ENCODE measurements around the gene ACYP1. TPM values are rescaled to one million over a fixed set of nuclear protein-coding genes. Genes with fewer than 3 reads are reported as not detected.
"Not testable (repeated sequence)": the region's sequence is repeated elsewhere in the genome, so short reads cannot be mapped to it uniquely, and the experiment has no call there.

ACYP1 gene
- total RNA-seq, 4 donors from 2014 or later: 6.6 to 36.0 (median 23.2) TPM

DNA sequence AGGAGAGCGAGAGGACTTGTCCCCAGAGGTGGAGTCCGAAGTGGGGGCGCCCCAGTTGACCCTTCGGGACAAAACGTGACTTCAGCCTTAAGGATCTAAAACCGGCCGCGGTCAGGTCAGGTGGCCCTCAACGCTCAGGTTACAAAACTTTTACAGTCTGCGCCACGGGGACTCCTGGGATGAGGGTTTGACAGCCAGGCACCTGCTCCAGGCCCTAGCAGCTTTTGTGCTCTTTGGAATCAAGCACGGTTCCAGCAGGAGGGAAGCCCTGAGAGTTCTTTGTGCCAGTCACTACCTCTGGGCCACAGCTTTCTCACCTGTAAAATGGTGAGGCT lies 6.0 kb upstream of the ACYP1 start:
- DNase-seq: no peak
- intact Hi-C loops (cut with DNase I; ENCODE audit: low total_unique reads) (no loop called here), in situ Hi-C loops (cut with MboI; ENCODE audit: low pct_ligation_motif_present in 1 of 4, low pct_unique_long_range_greater_than_20kb in 1 of 4, low sequenced_read_pairs in 3 of 4) (loop anchor here in 1 of 4 donors (10.0 kb wide), 1 partner anchor 125 kb away; no protein-coding TSS in a partner anchor)
- Histone ChIP-seq H3K4me1 (peaks cover 6 to 34% (median 21%) of the 10 kb centered on the region in 4 donors), H3K4me3 (peak overlapping the region in 3 of 4 donors; percentile 39 to 66 (median 40)), H3K27ac (peak overlapping the region; percentile 90 to 95 (median 94)), H3K36me3 (no peaks in the 10 kb centered on the region), H3K9me3 (no peaks in the 10 kb centered on the region), H3K27me3 (no peaks in the 10 kb centered on the region)
- TF ChIP-seq, protein P1, sequence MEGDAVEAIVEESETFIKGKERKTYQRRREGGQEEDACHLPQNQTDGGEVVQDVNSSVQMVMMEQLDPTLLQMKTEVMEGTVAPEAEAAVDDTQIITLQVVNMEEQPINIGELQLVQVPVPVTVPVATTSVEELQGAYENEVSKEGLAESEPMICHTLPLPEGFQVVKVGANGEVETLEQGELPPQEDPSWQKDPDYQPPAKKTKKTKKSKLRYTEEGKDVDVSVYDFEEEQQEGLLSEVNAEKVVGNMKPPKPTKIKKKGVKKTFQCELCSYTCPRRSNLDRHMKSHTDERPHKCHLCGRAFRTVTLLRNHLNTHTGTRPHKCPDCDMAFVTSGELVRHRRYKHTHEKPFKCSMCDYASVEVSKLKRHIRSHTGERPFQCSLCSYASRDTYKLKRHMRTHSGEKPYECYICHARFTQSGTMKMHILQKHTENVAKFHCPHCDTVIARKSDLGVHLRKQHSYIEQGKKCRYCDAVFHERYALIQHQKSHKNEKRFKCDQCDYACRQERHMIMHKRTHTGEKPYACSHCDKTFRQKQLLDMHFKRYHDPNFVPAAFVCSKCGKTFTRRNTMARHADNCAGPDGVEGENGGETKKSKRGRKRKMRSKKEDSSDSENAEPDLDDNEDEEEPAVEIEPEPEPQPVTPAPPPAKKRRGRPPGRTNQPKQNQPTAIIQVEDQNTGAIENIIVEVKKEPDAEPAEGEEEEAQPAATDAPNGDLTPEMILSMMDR (IDR thresholded peaks at IDR 0.05): no peak
- TF ChIP-seq EP300 (IDR thresholded peaks at IDR 0.05; ENCODE audit: low read depth) (no peak), POLR2AphosphoS5 (IDR thresholded peaks at IDR 0.05) (no peak), POLR2A (IDR thresholded peaks at IDR 0.05) (no peak)
- 33% methylated on average over 11 of the region's 12 CpGs; no CpG with 5 or more reads in 1 of the 2 donors for WGBS, 2 donors (ENCODE audit: low coverage in 1 of 2)

DNA sequence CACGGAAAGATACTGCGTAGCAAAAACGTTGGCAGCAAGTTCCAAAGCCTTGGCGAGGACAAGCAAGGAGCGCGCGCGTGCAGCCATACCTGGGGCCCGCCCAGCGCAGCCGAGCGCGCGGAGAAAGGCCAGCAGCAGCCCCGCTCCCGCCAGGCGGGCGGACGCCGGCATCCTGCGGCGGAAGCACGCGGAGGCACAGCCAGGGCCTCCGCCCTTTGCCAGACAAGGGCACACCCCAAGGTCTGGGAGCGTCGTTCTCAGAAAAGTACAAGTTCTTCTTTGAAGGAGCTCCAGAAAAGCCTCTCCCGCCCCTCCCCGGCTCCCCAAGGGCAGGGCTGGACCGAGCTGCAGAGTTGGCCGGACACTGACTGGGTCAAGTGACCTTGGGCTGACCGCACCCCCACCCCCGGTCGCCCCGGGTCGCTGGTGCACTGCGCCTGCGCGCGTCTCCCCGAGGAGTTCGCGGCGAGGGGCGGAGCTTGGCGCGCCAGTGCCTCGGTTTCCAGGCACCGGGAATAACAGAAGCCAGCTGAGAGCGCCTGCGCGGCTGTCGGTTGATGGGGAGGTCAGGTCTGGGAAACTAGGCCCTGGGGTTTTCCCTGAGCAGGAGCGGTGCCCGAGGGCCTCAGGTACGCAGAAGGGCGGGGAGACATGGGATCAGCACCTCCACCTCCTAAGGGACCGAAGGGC lies 5.4 kb upstream of the ACYP1 start, which contains the start of gene ZC2HC1C:
TSS of gene ZC2HC1C (plus strand) at position 521 of the 690 bp plus-strand sequence. CDS start 933 bp downstream, outside the sequence.
- H3K27me3 ChIP-seq: no peaks in the 10 kb centered on the region
- peak within 1 kb of the TSS; percentile 90 to 95 (median 94) for H3K27ac ChIP-seq
- DNase-seq: peak; percentile 97
- intact Hi-C loops (cut with DNase I; ENCODE audit: low total_unique reads) (no loop called here), in situ Hi-C loops (cut with MboI; ENCODE audit: low pct_ligation_motif_present in 1 of 4, low pct_unique_long_range_greater_than_20kb in 1 of 4, low sequenced_read_pairs in 3 of 4) (no loop called here)
- peaks cover 7 to 37% (median 22%) of the 10 kb centered on the region in 4 donors for H3K4me1 ChIP-seq
- H3K4me3 ChIP-seq: peak within 1 kb of the TSS; percentile 27 to 66 (median 40)
- WGBS, 2 donors (ENCODE audit: low coverage in 1 of 2): 0 to 1% methylated on average over 8 to 36 of the region's 58 CpGs
- no peaks in the 10 kb centered on the region for H3K9me3 ChIP-seq
- TF ChIP-seq EP300 (IDR thresholded peaks at IDR 0.05; ENCODE audit: low read depth) (peak; percentile 29), POLR2A (IDR thresholded peaks at IDR 0.05) (peak; percentile 69), POLR2AphosphoS5 (IDR thresholded peaks at IDR 0.05) (peak; percentile 51 to 71 (median 68))
- TF ChIP-seq, protein P1 (IDR thresholded peaks at IDR 0.05): no peak
- H3K36me3 ChIP-seq: no peaks in the 10 kb centered on the region

DNA sequence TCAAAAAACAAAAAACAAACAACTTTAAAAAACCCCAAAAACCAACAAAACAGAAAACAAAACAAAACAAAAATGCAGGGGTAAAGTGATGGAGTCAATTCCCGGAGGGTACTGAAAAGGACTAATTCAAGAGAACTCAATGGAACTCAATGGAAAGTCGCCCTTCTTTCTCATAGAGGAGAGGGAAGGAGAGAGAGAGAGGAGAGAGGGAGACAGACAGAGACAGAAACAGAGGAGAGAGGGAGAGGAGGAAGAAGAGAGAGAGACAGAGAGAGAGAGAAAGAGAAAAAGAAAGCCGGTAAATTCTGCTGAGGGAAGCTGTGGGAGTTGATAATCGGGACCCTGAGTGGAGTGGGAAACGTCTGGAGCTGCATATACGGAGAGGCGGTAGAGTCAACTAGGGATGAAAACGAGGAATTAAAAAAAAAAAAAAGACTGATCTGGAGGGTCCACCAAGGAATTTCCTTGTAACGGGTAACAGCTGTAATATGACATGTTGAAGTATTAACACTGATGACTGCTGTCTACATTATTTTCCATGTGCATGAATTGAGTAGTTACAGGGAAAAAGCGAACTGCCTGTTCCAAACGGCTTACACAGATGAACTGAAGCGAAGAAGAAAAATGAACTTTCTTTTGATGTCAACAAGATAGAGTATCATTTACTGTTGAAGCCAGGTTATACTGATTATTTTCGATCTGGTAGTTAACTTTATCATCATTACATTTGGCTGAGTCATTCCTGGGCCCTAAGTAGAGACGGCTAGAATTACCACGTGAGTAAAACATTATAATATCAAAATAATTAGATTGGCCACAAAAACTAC lies 4.7 kb upstream of the ACYP1 start:
- H3K9me3 ChIP-seq: no peaks in the 10 kb centered on the region
- no peaks in the 10 kb centered on the region for H3K27me3 ChIP-seq
- DNase-seq: no peak
- peak overlapping the region; percentile 27 to 66 (median 40) for H3K4me3 ChIP-seq
- 18 to 25% methylated on average over 15 of the region's 15 CpGs for WGBS, 2 donors (ENCODE audit: low coverage in 1 of 2)
- H3K4me1 ChIP-seq: peaks cover 9 to 39% (median 23%) of the 10 kb centered on the region in 4 donors
- no peaks in the 10 kb centered on the region for H3K36me3 ChIP-seq
- peak overlapping the region; percentile 90 to 95 (median 94) for H3K27ac ChIP-seq
- no peak for TF ChIP-seq EP300 (IDR thresholded peaks at IDR 0.05; ENCODE audit: low read depth)
- no peak for TF ChIP-seq POLR2A (IDR thresholded peaks at IDR 0.05)
- no peak for TF ChIP-seq POLR2AphosphoS5 (IDR thresholded peaks at IDR 0.05)
- TF ChIP-seq, protein P1 (IDR thresholded peaks at IDR 0.05): no peak
- intact Hi-C loops (cut with DNase I; ENCODE audit: low total_unique reads) (no loop called here), in situ Hi-C loops (cut with MboI; ENCODE audit: low pct_ligation_motif_present in 1 of 4, low pct_unique_long_range_greater_than_20kb in 1 of 4, low sequenced_read_pairs in 3 of 4) (no loop called here)

DNA sequence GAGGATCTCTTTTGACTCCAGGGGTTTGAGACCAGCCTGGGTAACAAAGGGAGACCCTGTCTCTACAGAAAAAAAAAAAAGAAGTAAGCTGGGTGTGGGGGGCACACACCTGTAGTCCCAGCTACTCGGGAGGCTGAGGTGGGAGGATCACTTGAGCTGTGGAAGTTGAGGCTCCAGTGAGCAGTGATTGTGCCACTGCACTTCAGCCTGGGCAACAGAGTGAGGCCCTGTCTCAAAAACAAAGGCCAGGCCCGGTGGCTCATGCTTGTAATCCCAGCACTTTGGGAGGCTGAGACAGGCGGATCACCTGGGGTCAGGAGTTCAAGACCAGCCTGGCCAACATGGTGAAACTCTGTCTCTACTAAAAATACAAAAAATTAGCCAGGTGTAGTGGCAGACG lies 3.9 kb upstream of the ACYP1 start:
- intact Hi-C loops (cut with DNase I; ENCODE audit: low total_unique reads); H3K9me3 ChIP-seq; DNase-seq; H3K36me3 ChIP-seq; in situ Hi-C loops (cut with MboI; ENCODE audit: low pct_ligation_motif_present in 1 of 4, low pct_unique_long_range_greater_than_20kb in 1 of 4, low sequenced_read_pairs in 3 of 4); H3K27me3 ChIP-seq: not testable (repeated sequence)
- H3K27ac ChIP-seq: peak overlapping the region; percentile 90 to 95 (median 94)
- 77 to 80% methylated on average over 4 of the region's 4 CpGs for WGBS, 2 donors (ENCODE audit: low coverage in 1 of 2)
- peak overlapping the region in 1 of 4 donors; percentile 66 for H3K4me3 ChIP-seq
- H3K4me1 ChIP-seq: peaks cover 13 to 47% (median 30%) of the 10 kb centered on the region in 4 donors
